HG03135 (cell line): ENCODE results near the gene ANKRD37.
A peak's percentile ranks its signal among the peaks of the same experiment; 100 is the strongest.

Source experiments
- ATAC-seq: cut with Tn5 transposase; IDR thresholded peaks from one replicate; pipeline ENCODE4 v1.9.1; 2021; ENCODE audit warnings: mild to moderate bottlenecking, moderate library complexity; ENCODE audit not compliant: unreplicated experiment

Gene ANKRD37

GRCh38 chr4:185412412-185412811, 15.8 kb downstream of the ANKRD37 start:
- ATAC-seq, result no peak

- no peak for ATAC-seq
These were observed 20.3 kb downstream of the ANKRD37 start for GRCh38 chr4:185416955-185417354.

DNA sequence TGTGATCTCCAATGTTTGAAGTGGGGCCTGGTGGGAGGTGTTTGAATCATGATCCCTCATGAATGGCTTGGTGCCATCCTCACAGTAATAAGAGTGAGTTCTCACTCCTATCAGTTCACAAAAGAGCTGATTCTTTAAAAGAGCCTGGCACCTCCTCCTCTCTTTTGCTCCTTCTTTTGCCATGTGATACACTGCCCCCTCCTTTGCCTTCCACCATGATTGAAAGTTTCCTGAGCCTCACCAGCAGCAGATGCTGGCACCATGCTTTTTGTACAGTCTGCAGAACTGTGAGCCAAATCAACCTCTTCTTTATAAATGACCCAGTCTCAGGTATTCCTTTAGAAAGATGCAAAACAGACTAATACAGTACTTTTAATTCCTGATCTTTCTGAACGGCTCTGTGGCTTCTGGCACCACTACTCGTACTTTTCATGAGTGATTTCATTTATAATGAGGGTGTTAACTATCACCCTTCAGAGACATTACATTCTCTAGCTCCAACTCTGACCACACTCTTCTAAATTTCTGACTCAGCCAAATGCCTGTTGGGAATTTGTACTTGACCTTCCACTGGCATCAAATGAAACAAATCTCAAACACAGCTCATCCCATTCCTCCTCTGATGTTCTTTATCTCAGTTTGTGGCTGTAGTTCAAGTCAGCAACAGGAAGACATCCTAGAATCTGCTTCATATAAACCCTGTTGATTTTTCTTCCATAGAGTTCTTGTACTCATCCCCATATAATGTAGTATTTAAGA, 24.9 kb downstream of the ANKRD37 start:
- ATAC-seq, result no peak

DNA sequence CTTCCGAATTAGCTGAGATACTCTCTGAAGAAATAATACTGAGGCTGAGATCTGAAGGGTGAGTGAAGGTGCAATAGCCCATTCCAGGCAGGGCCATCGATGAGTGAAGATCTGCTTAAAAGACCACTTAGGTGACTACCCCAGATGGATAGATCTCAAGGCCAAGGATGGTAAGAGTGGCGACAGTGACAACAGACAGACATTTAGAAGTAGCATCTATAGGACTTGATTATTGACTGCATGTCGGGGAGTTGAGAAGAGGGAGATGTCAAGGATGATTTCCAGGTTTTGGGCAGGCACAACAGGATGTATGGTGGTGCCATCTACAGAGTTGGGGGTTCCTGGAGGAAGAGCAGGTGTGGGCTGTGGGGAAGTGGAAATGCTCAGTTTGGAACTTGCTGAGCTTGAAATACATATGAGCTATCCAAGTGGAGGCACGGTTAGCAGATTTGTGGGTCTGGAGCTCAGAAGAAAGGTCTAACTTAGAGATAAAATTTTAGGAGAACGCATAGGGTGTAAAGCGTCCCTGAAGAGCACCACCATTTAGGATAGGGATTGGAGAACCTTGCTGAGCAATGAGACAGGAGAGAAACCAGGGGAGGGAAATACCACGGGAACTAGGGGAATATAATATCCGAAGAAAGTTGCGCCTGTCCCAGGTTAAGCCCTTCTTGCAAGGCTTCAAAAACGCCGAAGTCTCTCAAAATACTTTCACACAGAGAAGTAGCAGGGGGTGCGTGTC, 28.4 kb downstream of the ANKRD37 start:
- ATAC-seq, result peak; percentile 2

DNA sequence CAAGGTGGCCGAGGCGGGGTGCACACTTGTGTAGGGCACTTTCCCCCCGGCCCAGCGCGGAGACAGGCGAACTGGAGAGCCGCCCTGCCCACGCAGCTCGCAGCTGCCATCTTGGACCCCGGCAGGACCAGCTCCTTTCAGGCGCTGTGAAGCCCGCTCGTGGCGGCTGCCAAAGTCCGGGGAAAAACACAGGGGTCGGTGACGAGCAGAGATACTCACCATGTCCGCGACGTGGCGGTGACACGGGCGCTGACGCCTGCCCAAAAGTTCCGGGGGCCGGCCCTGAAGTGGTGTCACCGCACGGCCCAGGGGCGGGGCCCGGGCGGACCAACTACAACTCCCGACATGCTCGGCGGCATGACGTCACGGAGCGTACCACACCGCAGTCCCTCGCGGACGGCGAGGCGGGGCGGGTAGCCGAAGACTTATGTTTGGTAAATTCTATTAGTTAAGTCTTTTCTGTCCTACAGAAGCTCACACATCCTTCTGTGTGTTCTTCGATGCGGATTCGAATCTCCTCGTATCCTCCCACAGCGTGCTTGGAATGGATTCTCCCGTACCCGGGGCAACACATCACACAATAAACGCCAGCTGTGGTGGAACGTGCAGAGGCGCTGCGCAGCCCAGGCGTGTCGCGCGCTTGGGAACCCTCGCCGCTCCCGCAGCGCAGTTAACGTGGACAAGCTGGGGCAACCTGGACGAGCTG, 29.2 kb downstream of the ANKRD37 start, which contains the start of gene UFSP2:
UFSP2 (minus strand) TSS at position 318 of the 706 bp plus-strand sequence; CDS start at position 222, 96 bp downstream.
- ATAC-seq, result peak; percentile 93

DNA sequence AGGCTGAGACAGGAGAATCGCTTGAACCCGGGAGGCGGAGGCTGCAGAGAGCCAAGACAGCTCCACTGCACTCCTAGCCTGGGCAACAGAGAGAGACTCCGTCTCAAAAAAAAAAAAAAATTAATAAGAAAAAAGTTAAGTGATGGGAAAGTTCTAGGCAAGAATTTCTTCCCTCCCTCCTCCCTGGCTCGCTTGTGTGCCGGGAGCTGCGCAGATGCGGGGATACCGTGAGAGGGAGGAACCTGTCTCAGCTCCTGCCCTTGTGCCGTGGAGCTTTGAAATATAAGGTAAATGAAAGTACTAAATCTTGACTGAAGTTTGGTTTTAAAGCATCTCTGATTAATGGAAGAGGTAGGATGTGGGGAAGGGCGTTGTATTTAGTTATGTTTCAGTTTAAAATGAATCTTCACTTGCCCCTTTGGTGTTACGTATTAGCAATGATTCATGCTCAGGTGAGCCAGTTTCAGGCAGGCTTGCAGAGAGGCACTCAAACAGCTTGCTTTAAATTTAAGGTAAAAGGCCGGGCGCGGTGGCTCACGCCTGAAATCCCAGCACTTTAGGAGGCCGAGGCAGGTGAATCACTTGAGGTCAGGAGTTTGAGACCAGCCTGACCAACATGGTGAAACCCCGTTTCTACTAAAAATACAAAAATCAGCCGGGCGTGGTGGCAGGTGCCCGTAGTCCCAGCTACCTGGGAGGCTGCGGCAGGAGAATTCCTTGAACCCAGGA, 30.5 kb downstream of the ANKRD37 start:
- no peak for ATAC-seq

- ATAC-seq, result no peak
These were observed 33.0 kb downstream of the ANKRD37 start for GRCh38 chr4:185429660-185430059.

- ATAC-seq, result no peak
These were observed 38.8 kb downstream of the ANKRD37 start for GRCh38 chr4:185435466-185435865.

- ATAC-seq, result no peak
These were observed 41.2 kb downstream of the ANKRD37 start for GRCh38 chr4:185437809-185438208.

- no peak for ATAC-seq
These were observed 44.8 kb downstream of the ANKRD37 start for GRCh38 chr4:185441479-185441878.

- no peak for ATAC-seq
These were observed 48.6 kb downstream of the ANKRD37 start for GRCh38 chr4:185445209-185445608.
